HG03108 (cell line): ENCODE data around the gene MRTFB.
"Not testable (repeated sequence)": the region's sequence is repeated elsewhere in the genome, so short reads cannot be mapped to it uniquely, and the experiment has no call there.

ENCODE experiments used
- ATAC-seq: cut with Tn5 transposase; IDR thresholded peaks from one replicate; pipeline ENCODE4 v1.9.1; 2021; ENCODE audit warnings: moderate library complexity; ENCODE audit not compliant: unreplicated experiment

Gene MRTFB

DNA sequence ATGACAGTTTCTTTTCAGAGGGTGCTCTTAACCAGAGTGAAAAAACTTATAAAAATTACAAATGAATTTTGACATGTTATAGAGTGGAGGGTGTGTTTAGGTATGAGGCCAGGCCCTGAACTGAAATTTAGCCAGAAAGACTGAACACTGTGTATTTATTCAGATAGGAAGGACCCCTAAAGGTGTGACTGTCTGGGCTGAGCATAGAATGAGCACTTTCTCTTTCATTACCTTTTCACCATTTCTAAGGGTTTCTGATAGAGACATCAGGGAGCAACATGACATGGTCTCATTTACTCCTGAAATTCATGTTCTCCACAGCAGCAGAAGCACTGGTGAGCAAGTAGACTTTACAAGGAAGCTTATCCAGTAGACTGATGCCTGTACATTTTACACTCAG is 32.9 kb downstream of the MRTFB start:
- no peak for ATAC-seq

GRCh38 chr16:14105760-14106375 is 34.7 kb downstream of the MRTFB start:
- ATAC-seq, result no peak

GRCh38 chr16:14106457-14106856 is 35.3 kb downstream of the MRTFB start:
- no peak for ATAC-seq

GRCh38 chr16:14106961-14107360 is 35.8 kb downstream of the MRTFB start:
- no peak for ATAC-seq

- no peak for ATAC-seq
Observed at GRCh38 chr16:14109077-14109775, 38.1 kb downstream of the MRTFB start.

GRCh38 chr16:14109782-14110727 is 38.9 kb downstream of the MRTFB start:
- no peak for ATAC-seq

DNA sequence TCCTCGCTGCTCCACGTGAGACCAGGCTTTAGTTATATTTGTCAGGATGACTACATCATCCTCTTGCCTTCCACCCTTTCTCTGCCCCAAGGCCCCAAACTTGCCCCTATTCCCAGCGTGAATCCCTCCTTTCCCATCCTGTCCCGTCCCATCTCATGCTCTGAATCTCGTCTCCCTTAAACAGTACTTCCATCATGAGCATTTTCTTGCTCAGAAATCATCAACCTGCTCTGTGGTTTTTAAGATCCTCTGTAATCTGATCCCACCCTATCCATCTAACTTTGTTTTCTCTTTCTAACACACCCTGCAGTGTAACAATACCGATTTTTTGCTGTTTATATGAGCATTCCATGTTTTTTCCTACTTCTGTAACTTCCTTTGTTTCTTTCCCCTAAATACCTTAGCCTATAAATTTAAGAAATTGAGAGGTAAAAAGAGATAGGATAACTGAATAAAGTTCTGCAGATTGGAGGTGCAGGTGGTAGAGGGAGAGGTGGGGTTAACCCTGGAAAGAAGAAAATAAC is 39.7 kb downstream of the MRTFB start:
- ATAC-seq, result no peak

DNA sequence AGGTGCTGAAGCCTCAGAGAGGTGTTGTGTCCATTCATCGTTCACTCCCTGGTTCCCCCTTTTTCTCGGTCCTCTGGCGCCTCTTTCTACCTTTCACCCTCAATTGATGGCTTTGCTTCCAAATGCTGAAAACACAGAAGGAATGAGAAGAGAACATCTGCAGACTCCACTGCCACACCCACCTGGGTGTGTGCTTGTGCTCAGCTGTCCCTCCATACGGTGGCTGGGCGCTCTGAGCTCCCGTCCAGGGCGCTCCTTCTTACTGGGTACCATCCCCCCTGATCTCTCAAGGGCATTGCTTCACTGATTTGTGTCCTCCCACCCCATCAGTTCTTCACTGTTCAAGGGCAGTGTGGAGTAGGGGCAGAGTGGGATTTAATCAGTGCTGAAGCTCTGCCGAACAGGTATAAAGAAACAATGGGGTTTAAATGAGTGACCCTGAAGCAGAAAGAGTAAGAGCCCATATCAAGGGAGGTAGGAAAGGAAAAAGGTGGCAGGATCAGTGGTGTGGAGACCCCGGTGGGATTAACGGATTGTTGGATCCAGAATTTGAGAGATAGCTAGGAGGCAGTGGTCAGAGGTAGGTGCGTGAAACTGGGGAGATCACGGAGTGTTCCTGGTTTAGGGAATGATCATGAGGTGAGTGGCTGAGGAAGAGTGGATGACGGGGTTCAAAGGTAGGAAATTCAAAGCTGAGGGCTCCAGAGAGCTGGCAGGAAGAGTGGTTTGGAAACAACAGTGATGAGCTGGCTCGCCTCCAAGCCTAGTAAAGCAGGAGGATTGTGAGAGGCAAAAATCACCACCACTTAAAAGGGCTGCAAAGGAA is 40.8 kb downstream of the MRTFB start:
- ATAC-seq, result no peak

DNA sequence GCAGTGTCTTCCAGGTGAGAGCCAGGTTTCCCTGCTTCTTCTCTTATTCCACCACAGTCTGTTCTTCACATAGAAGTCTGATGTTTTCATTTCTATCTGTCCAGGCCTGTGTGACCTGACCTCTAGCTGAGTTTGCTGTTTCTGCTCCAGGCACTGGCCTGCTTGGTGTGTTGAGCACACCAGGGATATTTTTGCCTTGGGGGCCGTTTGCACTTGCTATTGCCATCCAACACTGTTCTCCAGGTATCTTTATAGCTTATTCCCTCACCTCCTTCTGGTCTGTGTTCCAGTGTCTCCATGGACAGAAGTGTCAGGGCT is 41.4 kb downstream of the MRTFB start:
- ATAC-seq, result no peak

GRCh38 chr16:14113344-14113743 is 42.2 kb downstream of the MRTFB start:
- ATAC-seq, result no peak

- ATAC-seq, result no peak
Observed at GRCh38 chr16:14117051-14117450, 45.9 kb downstream of the MRTFB start.

DNA sequence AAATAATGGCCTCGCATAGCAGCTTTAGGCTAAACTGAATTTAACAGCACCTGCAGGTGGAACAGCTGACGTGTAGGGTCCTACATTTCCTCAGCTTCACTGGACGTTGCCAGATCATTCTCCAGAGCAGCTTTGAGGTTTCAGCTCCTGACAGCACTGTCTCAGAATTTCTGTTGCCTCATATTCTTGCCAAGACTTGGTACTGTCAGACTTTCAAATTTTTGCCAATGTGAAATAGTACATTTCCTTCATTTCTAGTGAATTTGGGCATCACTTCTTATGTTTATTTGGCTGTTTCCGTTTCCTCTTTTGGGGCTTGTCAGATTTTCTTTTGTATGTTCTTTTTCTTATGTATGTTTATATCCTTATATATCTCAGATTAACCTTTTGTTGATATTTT is 48.7 kb downstream of the MRTFB start:
- ATAC-seq, result no peak

- no peak for ATAC-seq
Observed at GRCh38 chr16:14120335-14120734, 49.2 kb downstream of the MRTFB start.

GRCh38 chr16:14121142-14121541 is 50.0 kb downstream of the MRTFB start:
- ATAC-seq, result no peak

- ATAC-seq, result no peak
Observed at GRCh38 chr16:14121872-14122271, 50.8 kb downstream of the MRTFB start.

DNA sequence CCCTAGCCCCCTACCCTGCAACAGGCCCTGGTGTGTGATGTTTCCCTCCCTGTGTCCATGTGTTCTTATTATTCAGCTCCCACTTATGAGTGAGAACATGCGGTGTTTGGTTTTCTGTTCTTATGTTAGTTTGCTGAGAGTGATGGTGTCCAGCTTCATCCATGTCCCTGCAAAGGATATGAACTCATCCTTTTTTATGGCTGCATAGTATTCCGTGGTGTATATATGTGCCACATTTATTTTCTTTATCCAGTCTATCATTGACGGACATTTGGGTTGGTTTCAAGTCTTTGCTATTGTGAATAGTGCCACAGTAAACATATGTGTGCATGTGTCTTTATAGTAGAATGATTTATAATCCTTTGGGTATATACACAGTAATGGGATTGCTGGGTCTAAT is 51.3 kb downstream of the MRTFB start:
- ATAC-seq, result not testable (repeated sequence)

DNA sequence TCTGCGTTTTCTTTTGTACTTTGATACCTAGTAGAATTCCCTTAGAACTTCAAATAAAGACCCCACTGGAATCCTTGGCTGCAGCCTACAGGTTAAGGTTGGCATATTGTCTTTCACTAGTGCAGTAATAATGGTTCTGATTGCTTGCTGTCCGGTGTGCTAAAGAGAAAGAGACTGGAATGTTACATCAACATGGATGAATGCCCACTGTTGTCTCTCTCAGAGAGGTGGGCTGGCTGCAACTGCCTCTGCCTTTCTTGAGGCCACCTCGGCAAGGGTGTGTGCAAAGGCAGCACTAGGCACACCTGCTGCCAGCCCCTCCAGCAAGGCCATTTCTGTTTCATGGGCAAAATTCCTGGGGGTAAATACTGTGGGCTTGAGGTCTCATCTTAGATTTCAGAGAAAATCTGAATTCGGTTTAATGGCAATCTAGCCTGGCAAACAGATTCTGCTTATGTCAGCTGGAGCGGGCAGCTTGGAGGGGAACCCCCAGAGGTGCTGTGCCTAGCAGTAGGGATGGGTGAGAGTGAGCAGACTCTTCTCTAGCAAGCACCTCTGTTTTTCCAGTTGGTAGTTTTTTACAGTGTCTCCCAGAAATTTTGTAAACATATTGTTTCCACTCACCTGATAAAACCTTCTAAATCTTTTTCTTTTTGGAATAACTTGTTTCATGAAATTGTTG is 54.0 kb downstream of the MRTFB start:
- ATAC-seq, result no peak

DNA sequence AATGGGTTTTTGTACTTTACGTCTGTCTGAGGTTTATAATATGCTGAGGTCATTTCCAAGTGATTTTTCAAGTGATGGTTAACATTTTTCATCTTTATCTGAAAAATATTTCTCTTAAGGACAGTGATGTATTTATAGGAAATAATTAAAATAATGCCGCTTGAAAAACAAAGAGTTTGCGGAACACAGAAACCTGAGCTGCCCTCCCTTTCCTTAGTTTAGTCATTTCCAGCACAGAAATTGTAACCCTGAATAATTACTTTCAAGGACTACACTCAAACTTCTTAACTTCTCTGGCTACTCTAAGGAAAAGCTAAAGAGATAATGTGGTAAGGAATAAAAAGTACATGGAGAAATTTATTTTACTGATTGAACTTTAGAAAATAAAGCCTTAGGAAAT is 54.6 kb downstream of the MRTFB start:
- ATAC-seq, result no peak

GRCh38 chr16:14128097-14128496 is 57.0 kb downstream of the MRTFB start:
- ATAC-seq, result no peak

DNA sequence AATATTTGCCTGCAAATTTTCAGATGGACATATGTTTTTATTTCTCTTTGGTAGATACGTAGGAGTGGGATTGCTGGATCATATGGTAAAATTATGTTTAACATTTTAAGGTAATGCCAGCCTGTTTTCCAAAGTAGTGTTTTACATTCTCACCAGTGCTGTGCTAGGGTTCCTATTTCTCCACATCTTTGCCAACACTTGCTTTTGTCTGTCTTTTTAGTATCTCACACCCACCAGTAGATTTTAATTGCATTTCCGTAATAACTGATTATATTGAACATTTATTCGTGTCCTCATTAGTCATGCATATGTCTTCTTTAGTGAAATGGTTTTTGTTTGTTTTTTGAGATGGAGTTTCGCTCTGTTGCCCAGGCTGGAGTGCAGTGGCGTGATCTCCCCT is 58.4 kb downstream of the MRTFB start:
- no peak for ATAC-seq
